Measurements from ENCODE around the gene MED29. TPM values are rescaled to one million over a fixed set of nuclear protein-coding genes. Genes with fewer than 3 reads are reported as not detected.
A peak's percentile ranks its signal among the peaks of the same experiment; 100 is the strongest.

Gene MED29
- total and polyA plus RNA-seq, 2 of the 4 experiments (the other 2 are of a cell fraction): 17.6 to 28.8 TPM

DNA sequence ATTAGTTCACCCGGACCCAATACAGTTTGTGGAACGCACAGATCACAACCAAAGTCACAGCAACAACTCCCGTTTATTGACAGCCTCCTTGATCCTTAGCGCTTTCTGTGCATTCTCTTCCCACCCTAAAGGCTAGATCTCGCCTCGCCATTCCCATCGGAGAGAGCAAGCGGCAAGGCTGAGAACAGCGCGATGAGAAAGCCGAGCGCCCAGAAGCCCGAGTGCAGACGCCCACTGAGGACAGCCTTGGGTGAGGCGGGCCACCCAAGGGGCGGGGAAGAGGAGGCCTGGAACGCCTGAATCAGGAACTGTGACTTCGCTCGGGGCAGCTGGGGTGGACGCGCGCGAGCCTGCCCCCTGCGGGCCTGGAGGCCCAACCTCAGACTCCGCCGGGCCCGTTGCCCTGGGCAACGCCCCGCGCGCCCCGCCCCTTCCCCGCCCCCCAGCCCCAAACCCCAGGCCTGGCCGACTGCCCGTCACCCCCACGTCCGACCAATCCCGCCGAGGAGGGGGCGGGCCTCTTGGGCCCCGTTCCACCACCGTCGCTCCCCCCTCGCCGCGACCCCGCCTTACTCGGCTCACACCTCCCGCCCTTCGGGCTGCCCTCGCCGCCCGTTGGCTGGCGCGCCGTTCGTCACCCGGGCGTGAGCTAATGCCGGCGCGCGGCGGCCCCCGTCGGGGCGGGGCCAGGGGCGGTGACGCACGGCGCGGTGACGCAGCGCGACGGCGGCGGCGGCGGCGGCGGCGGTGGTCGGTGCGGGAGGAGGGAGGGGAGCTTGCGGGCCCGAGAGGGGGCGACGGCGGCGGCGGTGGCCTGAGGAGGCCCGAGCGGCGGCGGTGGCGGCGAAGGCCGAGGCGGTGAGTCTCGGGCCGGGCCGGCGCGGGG lies 49.2 kb upstream of the MED29 start, which contains the start of gene SAMD4B:
TSS of gene SAMD4B (plus strand) at position 703 of the 886 bp plus-strand sequence. CDS start 14,473 bp downstream, outside the sequence.
- CTCF ChIA-PET: no interaction called here
- TF ChIP-seq FOS (IDR thresholded peaks at IDR 0.05; ENCODE audit: low read depth, low read length) (no peak), MAZ (IDR thresholded peaks at IDR 0.05; ENCODE audit: borderline replicate concordance, low read depth, low read length) (peak; percentile 96), RCOR1 (IDR thresholded peaks at IDR 0.05; ENCODE audit: insufficient replicate concordance, low read length) (peak; percentile 78), CHD1 (IDR thresholded peaks at IDR 0.05; ENCODE audit: low read depth, low read length) (no peak), NFE2L2 (IDR thresholded peaks at IDR 0.05; ENCODE audit: low read depth, low read length) (0 out of 2 replicates have a peak, but pooled peaks have one; percentile 19), MXI1 (IDR thresholded peaks at IDR 0.05; ENCODE audit: borderline replicate concordance, low read depth, low read length) (0 out of 2 replicates have a peak, but pooled peaks have one; percentile 17), CEBPB (IDR thresholded peaks at IDR 0.05; ENCODE audit: low read depth, low read length) (no peak), SMC3 (IDR thresholded peaks at IDR 0.05; ENCODE audit: low read depth, low read length) (peak; percentile 64), POLR2A (IDR thresholded peaks at IDR 0.05; ENCODE audit: low read depth, low read length) (peak; percentile 95), MAFK (IDR thresholded peaks at IDR 0.05; ENCODE audit: low read depth, low read length) (no peak), RFX5 (IDR thresholded peaks at IDR 0.05; ENCODE audit: low read depth, low read length) (no peak), RAD21 (IDR thresholded peaks at IDR 0.05; ENCODE audit: low read length) (peak; percentile 25; the same call in 1 of the 2 replicates), BHLHE40 (IDR thresholded peaks at IDR 0.05; ENCODE audit: low read depth, low read length) (no peak; the same call in 1 of the 2 replicates)
- TF ChIP-seq, protein P1, sequence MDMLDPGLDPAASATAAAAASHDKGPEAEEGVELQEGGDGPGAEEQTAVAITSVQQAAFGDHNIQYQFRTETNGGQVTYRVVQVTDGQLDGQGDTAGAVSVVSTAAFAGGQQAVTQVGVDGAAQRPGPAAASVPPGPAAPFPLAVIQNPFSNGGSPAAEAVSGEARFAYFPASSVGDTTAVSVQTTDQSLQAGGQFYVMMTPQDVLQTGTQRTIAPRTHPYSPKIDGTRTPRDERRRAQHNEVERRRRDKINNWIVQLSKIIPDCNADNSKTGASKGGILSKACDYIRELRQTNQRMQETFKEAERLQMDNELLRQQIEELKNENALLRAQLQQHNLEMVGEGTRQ (IDR thresholded peaks at IDR 0.05; ENCODE audit: low read depth, low read length): peak; percentile 49; the same call in 1 of the 2 replicates
- TF ChIP-seq, protein P2, sequence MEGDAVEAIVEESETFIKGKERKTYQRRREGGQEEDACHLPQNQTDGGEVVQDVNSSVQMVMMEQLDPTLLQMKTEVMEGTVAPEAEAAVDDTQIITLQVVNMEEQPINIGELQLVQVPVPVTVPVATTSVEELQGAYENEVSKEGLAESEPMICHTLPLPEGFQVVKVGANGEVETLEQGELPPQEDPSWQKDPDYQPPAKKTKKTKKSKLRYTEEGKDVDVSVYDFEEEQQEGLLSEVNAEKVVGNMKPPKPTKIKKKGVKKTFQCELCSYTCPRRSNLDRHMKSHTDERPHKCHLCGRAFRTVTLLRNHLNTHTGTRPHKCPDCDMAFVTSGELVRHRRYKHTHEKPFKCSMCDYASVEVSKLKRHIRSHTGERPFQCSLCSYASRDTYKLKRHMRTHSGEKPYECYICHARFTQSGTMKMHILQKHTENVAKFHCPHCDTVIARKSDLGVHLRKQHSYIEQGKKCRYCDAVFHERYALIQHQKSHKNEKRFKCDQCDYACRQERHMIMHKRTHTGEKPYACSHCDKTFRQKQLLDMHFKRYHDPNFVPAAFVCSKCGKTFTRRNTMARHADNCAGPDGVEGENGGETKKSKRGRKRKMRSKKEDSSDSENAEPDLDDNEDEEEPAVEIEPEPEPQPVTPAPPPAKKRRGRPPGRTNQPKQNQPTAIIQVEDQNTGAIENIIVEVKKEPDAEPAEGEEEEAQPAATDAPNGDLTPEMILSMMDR (conservative IDR thresholded peaks at IDR 0.05; ENCODE audit: low read depth, low read length): peak; percentile 80

More for the DNA sequence above, 49.2 kb upstream of the MED29 start, which contains the start of gene SAMD4B:
- peaks cover 13% of the 10 kb centered on the region for H3K9me1 ChIP-seq (ENCODE audit: insufficient read depth, low read length)
- peak within 1 kb of the TSS; percentile 98 for H3K14ac ChIP-seq (replicated peaks; ENCODE audit: low read depth, low read length)
- H4K5ac ChIP-seq (ENCODE audit: low read depth, low read length): peak within 1 kb of the TSS; percentile 49
- peak within 1 kb of the TSS; percentile 84 for H3K27ac ChIP-seq (ENCODE audit: insufficient read depth, low read length)
- no peaks in the 10 kb centered on the region for H3K27me3 ChIP-seq (ENCODE audit: control insufficient read depth, insufficient read depth, low read length)
- intact Hi-C loops (cut with micrococcal nuclease) (loop anchor here (1.0 to 5.0 kb wide), 4 partner anchors 21 to 220 kb away; partner anchors contain the start of genes MED29, PAF1 and PLEKHG2), dilution Hi-C loops (cut with HindIII; ENCODE audit: low sequenced_read_pairs, unreplicated experiment) (no loop called here), in situ Hi-C loops (cut with MboI; ENCODE audit: low sequenced_read_pairs) (no loop called here)
- no peak within 1 kb of the TSS for H2BK20ac ChIP-seq (ENCODE audit: low read depth, low read length)
- peak within 1 kb of the TSS; percentile 72 for H2BK120ac ChIP-seq (ENCODE audit: low read depth, low read length)
- peak within 1 kb of the TSS; percentile 79 for H4K91ac ChIP-seq (ENCODE audit: insufficient read depth, low read depth, low read length)
- H3K4me2 ChIP-seq (ENCODE audit: low read depth, low read length): peak within 1 kb of the TSS; percentile 84
- peak within 1 kb of the TSS; percentile 85 to 99 for H4K8ac ChIP-seq (ENCODE audit: low read depth in 2 of 2, low read length in 2 of 2)
- H3K36me3 ChIP-seq (ENCODE audit: control insufficient read depth, insufficient read depth, low read length): 0 out of 2 replicates have a peak, but pooled peaks cover 1% of the 10 kb centered on the region
- no TSS peak for BruUV-seq (replicated peaks)
- peak within 1 kb of the TSS; percentile 84 for H3K4me3 ChIP-seq (ENCODE audit: insufficient read depth, low read depth, low read length)
- peak within 1 kb of the TSS; percentile 95 for H2AK5ac ChIP-seq (ENCODE audit: low read depth, low read length)
- peak within 1 kb of the TSS; percentile 98 for H3K4ac ChIP-seq (ENCODE audit: low read depth, low read length)
- H3K56ac ChIP-seq (ENCODE audit: extremely low read depth, insufficient read depth, low read length): peak within 1 kb of the TSS; percentile 88
- peak within 1 kb of the TSS; percentile 97 for H3K23ac ChIP-seq (ENCODE audit: low read depth, low read length)
- no peaks in the 10 kb centered on the region for H3K9me3 ChIP-seq (ENCODE audit: control insufficient read depth, insufficient read depth, low read length)
- peaks cover 26% of the 10 kb centered on the region; the same call in 1 of the 2 replicates for H4K20me1 ChIP-seq (ENCODE audit: insufficient read depth, low read length)
- H2AK9ac ChIP-seq (replicated peaks; ENCODE audit: low read depth, low read length, poor library complexity): peak within 1 kb of the TSS; percentile 89
- DNase-seq (peak; percentile 97), ATAC-seq (ENCODE audit: low read depth) (peak; percentile 95)
- POLR2A ChIA-PET (ENCODE audit: unreplicated experiment): interaction anchor here (1.3 kb wide), 1 partner anchor 94 kb away, joined by 4 read pairs; the partner anchor contains the start of gene RPS16
- H2BK15ac ChIP-seq (ENCODE audit: low read depth, low read length): peak within 1 kb of the TSS; percentile 42; the same call in 1 of the 3 replicates
- peaks cover 18 to 57% of the 10 kb centered on the region in 2 experiments for H3K79me1 ChIP-seq (ENCODE audit: low read depth in 1 of 2, low read length in 2 of 2)
- H2AFZ ChIP-seq (replicated peaks; ENCODE audit: low read length, poor library complexity): peak within 1 kb of the TSS; percentile 98
- peak within 1 kb of the TSS; percentile 84 for H2BK5ac ChIP-seq (ENCODE audit: low read depth, low read length, poor library complexity, severe bottlenecking)
- peak within 1 kb of the TSS; percentile 94 for H3K9ac ChIP-seq (ENCODE audit: low read depth, low read length)
- peaks cover 11% of the 10 kb centered on the region for H3K4me1 ChIP-seq (ENCODE audit: control insufficient read depth, insufficient read depth, low read length)
- peak within 1 kb of the TSS; percentile 71 for H3K18ac ChIP-seq (ENCODE audit: low read depth, low read length)
- 0% methylated on average over 12 of the region's 105 CpGs; no CpG with 5 or more reads in 1 of the 2 experiments for WGBS, 2 experiments (ENCODE audit: extremely low coverage in 2 of 2, insufficient read length in 1 of 2)
